T-helper 2 cell treated with Interferon-gamma antibody and Interleukin-4, amounts not matched to agents 100 ng/mL and 5 ng/mL, for 36 hours (primary cell): ENCODE data around the gene CFAP410. TPM values are rescaled to one million over a fixed set of nuclear protein-coding genes. Genes with fewer than 3 reads are reported as not detected.

Source experiments
- intact Hi-C: fragments of 100-400 bp; cut with micrococcal nuclease; formaldehyde crosslinking; loops from one replicate; pipeline ENCODE4 v1.15.1; 2023
- total RNA-seq: library from RNA; stranded (reverse); gene quantifications from 2 replicates; pipeline ENCODE4 v1.2.3, GENCODE V29; 2022

The CFAP410 gene
- total RNA-seq, 1 donor from 2014 or later = 19.8 TPM

DNA sequence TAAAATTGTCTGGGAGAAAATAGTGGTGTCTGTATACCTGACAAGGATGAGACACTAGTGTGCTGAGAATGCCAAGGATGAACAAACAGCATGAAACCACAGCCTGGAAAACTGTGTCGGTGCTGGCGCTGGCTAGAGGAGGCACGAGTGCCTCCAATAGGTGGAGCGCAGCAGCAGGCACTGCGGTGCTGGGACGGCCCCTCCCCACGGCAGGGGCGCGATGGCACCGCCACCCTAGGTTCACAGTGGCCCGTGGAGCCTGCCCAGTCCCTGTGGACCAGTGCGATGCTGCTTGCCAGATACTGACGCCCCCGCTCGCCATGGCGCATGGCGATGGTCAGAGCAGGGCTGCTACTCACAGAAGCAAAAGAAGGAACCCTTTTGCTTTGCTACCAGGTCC lies 6.8 kb downstream of the CFAP410 start:
- intact Hi-C loops = no loop called here

DNA sequence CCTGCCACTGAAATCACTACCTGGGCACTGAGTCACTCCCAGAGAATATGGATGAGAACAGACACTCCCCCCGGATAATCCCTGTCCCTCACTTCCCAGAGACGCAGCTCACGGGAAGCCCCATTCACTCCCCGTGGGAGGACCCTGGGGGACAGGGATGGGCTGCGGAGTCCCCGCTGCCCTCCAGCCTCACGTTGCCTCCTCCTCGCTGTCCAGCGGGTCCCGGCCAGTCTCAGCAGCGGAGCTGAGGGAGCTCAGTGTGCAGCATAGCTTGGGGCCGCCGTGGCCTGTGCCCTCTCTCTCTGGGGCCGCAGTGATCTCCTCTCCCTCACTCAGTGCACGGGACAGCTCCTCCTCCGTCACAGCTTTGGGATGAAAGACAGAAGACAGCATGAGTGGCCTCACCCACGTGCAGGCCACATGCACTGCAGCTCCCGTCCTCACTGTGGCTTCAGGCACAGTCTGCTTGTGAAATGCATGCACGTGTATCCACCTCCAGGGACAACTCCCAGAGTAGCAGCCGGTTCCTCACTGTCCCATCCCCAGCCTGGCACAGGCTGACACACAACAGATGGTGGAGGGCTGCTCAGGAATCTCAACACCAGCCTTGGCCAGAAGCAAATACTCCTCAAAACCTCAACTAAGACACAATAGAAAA lies 7.4 kb downstream of the CFAP410 start:
- intact Hi-C loops = no loop called here

DNA sequence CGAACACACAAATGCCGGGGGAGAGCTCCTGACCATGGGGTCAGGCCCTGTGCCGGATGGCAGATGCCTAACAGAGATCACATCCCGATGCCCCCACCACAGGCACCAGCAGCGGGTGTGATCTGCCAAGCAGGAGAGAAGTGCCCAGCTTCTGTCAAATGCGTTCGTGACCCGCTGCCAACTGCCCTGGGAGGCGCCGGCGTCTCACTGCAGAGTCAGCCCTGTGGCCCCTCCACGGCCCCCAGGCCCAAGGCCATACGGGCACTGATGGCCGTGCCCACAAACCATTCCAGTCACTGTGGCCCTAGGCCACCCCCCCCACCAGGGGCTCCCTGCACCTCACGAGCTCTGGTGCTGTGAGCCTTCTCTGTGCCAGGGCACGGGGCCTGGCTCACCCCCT lies 8.0 kb downstream of the CFAP410 start:
- intact Hi-C loops = no loop called here

DNA sequence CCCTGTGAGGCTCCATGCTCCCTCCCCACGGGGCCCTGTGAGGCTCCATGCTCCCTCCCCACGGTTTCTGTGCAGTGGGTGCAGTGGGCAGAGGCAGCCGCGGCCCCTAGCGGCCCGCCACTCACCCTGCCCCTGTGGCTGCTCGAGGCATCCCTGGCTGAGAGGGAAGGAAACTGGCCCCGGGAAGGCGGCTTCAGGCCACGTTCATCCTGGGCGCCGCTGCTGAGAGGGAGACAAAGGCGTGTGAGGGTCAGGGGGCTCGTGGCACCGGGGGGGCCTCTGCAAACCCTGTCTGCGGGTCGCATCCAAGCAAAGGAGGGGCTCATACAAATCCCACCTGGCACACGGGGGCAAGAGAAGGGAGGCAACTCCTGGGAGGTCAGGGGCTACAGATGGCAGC lies 8.5 kb downstream of the CFAP410 start:
- intact Hi-C loops = no loop called here

DNA sequence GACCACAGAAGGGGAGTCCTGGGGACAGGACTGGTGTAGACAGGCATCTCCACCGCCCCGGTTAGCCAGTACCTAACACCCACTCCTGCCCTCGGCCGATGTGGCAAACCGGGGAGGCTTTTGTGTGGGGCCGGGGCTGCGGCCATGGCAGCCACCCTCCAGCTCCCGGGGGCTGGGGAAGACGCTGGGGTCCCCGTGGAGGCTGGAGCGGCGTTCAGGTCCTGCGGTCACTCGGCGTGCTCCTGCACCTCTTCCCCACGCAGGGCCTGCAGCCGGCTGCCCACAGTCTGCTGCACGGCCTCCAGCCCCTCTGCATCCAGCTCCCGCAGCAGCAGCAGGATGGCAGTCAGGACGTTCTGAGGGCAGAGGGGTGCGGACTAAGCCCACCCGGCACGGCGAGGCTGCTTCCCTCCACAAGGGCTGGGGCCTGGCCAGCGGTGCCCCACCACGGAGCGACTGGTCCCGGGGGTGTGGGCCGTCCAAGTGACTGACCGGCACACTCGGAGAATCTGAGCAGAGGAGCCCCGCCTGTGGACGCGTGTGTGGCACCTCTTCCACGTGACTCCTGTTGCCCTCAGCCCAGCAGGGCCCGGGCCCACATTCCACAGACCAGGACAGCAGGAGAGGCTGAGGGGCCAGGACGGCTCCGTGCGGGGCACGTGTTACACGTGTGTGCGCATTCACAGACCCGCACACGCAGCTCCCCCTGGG lies 9.1 kb downstream of the CFAP410 start:
- intact Hi-C loops = no loop called here

DNA sequence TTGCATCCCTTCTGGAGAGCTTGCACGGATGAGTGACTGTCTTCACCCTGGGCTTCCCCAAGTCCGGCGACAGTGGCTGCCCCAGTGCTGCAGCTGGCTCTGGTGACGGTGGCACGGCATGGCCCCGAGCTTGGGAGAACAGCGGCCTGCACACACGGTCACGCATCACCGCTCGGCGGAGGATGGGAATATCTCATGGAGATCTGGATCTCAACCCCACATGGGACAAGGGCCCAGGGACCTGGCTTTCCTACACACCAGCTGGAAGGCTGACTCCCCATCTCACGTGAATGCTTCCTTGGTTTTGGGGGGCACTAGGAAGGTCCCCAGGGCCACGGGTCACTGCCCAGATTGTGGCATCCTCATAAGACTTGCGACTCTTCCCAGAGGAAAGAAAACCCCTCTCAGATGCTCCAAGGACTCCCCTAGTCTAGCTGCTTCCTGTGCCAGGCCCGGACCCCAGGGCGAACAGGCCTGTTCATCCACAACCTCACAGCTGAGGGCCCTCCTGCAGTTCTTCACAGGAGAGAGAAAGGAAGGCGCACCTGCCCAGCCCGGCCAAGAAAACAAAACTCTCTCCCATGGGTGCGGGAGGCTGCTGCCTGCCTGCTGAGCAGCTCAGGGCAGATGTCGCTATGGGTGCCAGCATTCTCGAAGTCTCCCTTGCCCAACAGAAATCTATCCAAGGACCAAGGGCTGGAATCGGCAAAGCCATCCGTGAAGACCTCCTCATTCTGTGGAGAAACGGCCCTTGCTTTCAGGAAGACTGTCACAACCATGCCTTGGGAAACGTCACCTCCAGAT lies 9.9 kb downstream of the CFAP410 start:
- intact Hi-C loops = no loop called here

DNA sequence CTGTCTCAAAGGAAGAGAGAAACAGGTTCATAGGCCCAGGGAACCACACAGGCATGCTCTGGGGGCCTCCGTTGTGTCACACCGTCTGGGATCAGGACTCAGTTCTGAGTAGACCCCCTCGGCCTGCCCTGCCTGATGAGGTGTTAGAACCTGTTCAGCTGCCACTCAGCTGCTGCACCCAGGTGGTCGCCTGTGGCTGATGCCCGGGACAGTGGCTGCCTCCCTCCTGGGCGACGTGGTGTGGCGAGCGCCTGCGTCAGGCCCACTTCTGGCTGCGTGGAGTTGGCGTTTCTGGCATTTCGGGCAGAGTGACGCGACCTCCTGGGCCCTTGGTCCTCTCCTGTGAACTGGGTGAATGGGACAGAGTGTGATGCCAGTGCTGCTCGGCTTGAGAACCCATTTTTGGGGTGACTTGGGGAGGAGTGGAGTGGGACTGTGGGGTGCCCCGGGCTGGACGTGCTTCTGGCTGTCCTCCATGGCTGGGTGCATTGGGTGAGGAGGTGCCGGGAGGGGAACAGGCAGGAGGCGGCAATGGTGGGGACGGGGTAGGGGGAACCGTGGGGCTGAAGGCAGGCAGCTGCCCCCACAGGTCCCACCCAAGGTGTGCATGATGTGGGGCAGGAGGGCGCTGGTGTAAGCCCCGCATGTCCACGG lies 10.8 kb downstream of the CFAP410 start:
- intact Hi-C loops = no loop called here

DNA sequence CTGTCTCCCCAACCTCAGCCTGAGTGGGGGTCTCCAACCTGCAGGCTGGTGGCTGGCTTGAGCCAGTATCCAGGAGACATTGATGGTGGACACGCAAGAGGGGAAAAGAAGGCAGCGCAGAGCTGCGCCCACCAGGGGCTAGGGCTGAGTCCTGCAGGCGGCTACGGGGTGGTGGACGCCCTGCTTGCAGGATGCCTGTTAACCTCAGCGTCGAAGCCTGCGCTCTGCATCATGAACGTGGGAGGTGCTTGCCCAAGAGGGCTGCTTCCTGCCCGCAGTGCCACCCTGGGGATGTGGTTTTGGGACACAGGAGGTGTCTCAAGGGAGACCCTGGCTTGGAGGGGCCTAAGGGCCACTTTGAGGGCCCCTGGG lies 11.6 kb downstream of the CFAP410 start:
- intact Hi-C loops = no loop called here

DNA sequence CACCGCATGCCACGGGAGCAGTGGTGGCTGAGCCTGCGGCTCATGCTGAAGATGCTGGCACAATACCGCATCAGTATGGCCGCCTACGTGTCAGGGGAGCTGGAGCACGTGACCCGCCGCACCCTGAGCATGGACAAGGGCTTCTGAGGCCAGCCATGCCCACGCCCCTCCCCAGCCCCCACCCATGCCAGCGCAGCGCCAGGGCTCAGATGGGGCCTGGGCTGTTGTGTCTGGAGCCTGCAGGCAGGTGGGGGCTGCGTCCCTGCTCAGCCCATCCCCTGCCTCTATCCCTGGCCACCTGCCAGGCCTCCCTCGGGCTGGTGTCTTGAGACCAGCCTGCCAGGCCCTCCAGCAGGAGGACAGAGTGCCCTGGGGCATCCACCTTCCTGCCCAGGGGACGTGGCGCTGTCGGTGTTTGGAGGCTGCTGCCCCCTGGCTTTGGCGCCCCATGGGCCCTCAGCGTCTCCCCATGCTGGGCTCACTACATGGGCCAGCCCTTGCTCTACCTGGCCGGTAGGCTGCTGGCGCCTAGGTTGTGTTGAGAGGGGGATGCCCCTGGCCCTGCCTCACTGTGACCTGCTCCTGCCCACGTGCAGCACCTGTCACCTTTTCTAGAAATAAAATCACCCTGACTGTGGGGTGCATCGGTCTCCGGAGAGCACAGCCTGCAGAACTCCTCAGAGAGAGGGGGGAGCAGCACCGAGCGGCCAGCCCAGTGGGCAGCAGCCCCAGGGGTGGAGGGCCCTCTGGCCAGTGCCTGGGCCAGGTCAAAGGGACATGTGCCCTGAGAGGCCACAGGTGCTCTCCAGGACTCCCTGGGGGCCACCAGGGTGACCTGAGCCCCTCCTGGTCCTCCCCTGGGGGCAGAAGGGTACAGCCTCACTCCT lies 12.2 kb downstream of the CFAP410 start:
- intact Hi-C loops = no loop called here

DNA sequence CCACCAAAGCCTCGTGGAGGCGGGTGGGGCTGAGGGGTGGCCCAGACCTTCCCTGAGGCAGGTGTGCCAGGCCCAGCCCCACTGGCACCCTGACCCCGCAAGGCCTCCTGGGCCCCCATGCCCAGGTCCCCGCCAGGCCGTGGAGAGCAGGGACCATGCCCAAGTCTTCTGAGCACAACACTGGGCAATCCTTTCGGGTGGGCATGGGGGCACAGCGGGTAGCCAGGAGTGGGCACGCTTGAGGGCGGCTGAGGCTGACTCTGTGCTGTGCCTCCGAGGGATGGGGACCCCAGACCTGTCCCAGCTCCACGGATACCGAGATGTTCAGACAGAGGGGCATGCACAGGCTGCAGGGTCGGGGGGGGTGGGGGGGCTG lies 12.9 kb downstream of the CFAP410 start:
- intact Hi-C loops = no loop called here

DNA sequence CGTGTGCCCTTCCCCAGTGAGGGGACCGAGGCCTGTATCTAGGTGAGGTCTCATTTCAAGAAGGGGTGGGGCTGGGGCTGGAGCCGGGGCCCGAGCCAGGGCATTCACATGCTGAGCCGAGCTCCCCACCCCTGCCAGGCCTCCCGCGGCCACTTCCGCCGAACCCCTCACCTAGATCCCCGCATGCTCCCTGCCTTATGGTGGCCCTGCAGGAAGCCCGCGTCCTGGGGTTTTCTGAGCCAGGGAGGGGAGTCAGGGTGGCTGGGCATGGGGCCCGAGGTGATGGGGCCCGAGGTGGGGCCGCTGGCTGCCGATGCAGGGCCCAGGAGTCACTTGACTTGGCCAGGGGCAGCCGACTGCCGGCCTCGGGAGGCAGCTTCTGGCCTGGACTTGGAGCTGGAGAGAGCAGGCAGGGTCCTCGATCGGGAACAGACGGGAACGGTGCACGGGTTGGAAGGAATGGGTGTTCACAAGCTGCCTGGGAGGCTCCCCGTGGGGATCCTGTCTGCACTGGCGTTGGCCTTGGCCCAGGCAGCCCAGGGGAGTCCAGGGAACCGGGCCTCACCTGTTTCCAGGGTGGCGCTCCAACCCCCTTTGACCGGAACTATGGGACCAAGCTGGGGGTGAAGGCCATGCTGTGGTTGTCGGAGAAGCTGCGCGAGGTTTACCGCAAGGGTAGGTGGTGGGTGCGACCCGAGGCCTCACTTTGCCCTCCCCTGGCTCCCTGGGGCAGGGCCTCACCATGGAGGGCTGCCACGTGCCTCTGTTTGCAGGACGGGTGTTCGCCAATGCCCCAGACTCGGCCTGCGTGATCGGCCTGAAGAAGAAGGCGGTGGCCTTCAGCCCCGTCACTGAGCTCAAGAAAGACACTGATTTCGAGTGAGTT lies 13.6 kb downstream of the CFAP410 start:
- intact Hi-C loops = no loop called here

DNA sequence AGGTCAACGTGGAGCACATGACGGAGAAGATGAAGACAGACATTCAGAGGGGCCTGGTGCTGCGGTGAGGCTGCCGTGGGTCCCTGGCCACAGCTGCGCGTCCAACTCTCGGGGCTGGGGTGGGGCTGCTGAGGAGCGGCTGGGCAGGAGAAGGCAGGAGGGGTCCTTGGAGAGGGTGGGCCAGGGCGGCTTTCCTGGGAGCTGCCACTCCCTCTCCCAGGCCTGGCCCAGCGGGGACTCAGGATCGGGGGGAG lies 14.4 kb downstream of the CFAP410 start:
- intact Hi-C loops = no loop called here

DNA sequence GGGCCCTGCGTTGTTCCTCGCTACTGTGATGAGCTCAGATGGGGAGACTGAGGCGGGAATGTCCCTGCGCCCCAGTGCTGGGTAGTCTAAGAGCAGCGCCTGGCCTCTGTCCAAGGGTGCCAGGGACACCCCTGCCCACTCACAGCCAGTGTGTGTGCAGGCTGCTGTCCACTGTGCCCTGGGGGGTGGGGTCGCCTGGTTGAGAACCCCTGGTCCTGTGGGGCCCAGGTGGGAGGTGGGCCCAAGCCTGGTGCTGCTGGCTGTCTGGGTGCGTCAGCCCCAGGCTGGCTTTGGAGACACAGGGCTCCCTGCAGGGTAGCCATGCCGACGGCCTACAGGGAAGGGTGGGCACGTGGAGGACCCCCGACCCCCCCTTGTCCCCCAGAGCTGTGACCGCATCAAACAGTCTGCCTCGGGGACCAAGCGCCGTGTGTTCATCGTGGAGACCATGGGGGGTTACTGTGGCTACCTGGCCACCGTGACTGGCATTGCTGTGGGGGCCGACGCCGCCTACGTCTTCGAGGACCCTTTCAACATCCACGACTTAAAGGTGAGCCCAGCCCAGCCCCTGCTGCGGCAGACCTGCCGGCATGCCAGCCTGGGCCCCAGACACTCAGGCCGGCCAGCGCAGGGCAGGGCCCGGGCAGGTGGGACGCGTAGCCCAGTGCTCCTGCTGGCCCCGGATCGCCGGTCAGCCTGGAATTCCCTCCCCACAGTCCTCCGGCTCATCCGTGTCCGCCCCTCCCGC lies 14.9 kb downstream of the CFAP410 start:
- intact Hi-C loops = no loop called here

DNA sequence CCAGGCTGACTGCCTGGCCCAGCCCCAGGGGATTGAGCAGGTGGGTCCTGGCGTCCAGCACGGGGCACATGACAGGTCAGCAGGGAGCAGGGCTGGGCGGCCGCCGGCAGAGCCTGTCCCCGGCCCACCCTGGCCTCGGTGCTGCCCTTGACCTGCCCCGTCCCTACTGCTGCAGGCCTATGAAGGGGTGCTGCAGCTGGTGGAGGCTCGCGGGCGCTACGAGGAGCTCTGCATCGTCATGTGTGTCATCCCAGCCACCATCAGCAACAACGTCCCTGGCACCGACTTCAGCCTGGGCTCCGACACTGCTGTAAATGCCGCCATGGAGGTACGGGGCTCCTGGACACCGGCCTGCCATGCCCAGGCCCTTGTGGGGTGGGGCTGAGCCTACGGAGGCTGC lies 15.6 kb downstream of the CFAP410 start:
- intact Hi-C loops = no loop called here

DNA sequence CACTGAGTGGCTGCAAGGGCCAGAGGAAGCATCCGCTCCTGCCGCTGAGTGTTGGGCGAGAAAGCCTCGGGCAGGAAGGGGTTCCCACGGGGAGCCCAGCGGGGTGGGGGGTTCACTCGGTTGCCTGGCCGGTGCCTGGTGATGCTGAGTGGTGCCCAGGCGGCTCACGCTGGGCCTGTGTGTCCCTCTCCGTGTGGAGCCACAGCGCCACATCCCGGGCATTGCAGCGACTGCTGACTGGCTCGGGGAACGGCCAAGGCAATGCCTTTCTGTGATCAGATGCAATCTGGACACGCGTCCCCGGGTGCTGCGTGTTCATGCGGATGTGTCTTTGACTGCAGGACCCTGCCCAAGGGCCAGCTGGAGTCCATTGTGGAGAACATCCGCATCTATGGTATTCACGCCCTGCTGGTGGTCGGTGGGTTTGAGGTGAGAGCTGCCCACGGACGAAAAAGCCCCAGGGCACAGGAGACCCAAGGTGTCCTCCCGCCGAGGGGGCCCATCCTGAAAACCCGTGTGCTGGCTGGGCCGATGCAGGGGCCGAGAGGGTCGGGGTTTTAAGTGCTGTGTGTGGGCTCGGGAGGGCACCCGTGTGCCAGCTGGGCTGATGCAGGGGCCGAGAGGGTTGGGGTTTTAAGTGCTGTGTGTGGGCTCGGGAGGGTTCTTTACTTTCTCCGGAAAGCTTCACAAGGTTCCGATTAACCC lies 16.4 kb downstream of the CFAP410 start:
- intact Hi-C loops = no loop called here

DNA sequence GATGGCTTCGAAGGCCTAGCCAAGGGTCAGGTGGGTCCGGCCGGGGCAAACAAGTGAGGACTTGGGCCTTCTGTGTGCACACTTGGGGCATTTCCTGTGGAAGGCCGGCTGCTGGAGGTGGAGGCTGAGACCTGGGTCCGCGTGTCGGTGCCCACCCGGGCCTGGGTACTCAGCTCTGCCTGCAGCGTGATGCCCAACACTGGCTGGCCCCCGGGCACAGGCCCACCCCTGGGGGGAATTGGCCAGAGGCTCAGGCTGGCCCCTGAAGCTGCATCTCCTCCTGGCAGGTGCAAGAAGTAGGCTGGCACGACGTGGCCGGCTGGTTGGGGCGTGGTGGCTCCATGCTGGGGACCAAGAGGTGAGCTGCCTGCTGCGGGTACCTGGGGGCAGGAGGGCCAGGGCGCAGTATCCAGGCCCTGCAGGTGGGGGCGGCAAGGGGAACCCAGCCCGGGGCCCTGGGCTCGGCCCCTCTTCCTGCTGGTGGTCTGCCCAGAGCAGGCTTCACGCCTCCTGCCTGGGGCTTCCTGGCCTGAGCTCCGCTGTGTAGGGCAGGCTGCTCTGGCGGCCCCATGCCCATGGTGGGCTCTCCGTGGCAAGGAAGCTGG lies 17.2 kb downstream of the CFAP410 start:
- intact Hi-C loops = no loop called here

DNA sequence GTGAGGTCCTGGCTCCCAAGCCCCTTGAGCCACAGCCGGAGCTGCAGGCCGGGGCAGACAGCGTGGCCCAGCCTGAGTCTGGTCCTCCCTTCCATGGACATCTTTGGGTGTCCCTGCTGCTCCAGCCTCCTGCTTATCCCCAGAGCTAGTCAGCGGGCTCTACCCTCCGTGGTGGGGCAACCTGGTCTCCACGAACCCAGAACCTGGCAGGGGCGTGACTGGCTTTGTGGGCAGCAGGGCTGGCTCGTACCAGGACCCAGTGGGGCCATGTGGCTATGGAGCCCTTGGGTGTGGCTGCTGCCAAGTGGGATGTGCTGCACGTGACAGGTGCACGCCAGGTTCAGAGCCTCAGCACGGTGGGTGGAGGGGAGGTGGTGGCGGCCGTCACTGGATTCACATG lies 18.3 kb downstream of the CFAP410 start:
- intact Hi-C loops = no loop called here

DNA sequence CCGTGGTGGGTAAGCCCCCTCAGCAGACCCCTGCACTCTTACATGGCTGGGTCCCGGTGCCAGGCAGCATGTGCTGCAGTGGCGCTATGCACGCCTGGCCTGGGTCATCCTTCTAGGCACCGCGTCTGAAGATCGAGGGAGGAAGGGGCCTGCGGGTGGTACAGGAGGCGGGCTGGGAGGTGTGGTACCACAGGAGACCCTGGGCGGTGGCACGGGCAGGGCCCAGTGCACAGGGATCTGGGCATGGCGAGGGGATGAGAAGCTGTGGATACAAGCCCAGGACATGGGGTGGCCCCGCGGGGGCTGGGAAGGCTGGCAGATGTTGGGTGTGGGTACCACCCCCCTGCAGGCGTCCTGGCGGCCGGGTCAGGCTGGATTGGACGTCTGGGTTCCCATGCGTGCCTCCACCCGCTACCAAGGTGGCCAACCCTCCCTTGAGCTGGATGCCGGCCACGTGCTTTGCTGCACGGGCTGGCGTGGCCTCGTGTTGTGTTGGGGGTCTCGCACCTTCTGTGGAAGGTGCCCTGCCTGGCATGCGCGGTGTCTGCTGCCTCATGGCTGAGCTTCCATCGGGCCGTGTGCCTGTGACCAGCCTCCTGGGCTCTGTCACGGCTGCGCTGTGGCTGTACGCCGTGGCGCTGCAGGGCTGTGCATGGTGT lies 19.7 kb downstream of the CFAP410 start:
- intact Hi-C loops = no loop called here
